GM10266 (cell line): ENCODE data around the gene ACTL7B.
"Not testable (repeated sequence)": the region's sequence is repeated elsewhere in the genome, so short reads cannot be mapped to it uniquely, and the experiment has no call there.

ENCODE experiments used
- DNase-seq: peaks from one replicate; pipeline ENCODE4 v3.0.0; 2012; ENCODE audit errors: extremely low spot score
- TF ChIP-seq, protein P1 (sequence below): IDR thresholded peaks from 2 replicates; pipeline ENCODE4 v1.5.1; 2012; ENCODE audit warnings: mild to moderate bottlenecking, low read depth; ENCODE audit not compliant: control insufficient read depth, insufficient read depth; ENCODE audit errors: missing control alignments

Gene ACTL7B

DNA sequence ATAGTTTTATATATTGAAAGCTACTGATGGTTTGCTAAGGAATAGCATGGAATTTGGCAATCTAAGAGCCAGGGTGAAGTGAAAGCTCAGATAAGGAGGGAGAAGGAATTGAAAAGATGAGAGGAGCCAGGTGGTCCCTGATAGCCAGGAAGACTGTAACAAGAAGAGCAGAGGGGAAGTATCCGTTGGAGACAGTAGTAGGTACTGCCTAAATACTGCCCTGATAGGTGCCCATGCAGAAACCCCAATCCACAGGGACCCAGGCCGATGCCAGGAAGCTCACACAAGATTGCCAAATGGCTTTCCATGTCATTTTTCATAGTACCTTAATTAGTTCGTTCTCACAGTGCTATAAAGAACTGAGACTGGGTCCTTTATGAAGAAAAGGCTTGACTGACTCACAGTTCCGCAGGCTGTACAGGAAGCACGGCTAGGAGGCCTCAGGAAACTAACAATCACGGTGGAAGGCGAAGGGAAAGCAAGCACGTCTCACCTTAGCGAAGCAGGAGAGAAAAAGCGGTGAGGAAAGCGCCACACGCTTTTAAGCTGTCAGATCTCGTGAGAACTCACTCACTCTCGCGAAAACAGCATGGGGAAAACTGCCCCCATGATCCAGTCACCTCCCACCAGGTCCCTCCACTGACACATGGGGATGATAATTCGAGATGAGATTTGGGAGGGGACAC is 13.0 kb downstream of the ACTL7B start:
- TF ChIP-seq, protein P1, sequence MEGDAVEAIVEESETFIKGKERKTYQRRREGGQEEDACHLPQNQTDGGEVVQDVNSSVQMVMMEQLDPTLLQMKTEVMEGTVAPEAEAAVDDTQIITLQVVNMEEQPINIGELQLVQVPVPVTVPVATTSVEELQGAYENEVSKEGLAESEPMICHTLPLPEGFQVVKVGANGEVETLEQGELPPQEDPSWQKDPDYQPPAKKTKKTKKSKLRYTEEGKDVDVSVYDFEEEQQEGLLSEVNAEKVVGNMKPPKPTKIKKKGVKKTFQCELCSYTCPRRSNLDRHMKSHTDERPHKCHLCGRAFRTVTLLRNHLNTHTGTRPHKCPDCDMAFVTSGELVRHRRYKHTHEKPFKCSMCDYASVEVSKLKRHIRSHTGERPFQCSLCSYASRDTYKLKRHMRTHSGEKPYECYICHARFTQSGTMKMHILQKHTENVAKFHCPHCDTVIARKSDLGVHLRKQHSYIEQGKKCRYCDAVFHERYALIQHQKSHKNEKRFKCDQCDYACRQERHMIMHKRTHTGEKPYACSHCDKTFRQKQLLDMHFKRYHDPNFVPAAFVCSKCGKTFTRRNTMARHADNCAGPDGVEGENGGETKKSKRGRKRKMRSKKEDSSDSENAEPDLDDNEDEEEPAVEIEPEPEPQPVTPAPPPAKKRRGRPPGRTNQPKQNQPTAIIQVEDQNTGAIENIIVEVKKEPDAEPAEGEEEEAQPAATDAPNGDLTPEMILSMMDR = no peak
- DNase-seq = no peak

DNA sequence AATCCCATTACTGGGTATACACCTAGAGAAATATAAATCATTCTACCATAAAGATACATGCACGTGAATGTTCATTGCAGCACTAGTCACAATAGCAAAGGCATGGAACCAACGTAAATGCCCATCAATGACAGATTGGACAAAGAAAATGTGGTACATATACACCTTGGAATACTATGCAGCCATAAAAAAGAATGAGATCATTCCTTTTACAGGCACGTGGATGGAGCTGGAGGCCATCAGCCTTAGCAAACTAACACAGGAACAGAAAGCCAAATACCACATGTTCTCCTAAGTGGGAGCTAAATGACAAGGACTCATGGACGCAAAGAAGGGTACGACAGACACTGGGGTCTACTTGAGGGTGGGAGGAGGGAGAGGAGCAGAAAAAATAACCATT is 16.2 kb downstream of the ACTL7B start:
- not testable (repeated sequence) for DNase-seq

DNA sequence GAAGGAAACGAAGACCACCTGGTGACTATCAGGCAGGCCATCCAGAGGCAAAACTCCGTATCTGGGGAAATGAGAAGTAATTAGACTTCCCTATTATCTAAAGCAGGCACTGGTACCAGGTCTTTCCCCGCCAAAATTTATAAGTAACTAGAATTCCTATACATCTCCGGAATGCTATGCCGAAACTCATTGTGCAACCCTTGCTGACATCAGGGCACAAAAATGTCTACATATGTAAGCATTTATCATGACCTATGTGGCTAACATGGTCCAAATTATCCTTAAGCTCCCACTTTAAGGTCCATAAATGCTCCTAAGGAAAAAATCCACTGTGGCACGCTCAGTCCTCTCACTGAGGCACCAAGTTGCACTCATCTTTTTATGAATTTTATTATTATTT is 17.8 kb downstream of the ACTL7B start:
- no peak for DNase-seq
- TF ChIP-seq, protein P1 = no peak

DNA sequence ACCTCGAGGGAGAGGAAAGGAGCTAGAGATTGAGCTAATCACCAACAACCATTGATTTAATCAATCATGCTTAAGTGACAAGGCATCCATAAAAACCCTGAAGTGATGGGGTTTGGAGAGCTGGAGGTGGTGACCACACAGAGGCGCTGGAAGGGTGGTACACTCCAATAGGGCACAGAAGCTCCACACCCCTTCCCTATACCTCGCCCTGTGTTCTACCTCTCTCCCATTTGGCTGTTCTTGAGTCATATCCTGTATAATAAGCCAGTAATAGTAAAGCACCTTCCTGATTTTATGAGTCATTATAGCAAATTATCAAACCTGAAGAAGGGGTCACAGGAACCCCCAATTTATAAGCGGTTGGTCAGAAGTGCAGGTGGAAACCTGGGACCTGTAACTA is 18.3 kb downstream of the ACTL7B start:
- DNase-seq = no peak
- TF ChIP-seq, protein P1 = no peak

DNA sequence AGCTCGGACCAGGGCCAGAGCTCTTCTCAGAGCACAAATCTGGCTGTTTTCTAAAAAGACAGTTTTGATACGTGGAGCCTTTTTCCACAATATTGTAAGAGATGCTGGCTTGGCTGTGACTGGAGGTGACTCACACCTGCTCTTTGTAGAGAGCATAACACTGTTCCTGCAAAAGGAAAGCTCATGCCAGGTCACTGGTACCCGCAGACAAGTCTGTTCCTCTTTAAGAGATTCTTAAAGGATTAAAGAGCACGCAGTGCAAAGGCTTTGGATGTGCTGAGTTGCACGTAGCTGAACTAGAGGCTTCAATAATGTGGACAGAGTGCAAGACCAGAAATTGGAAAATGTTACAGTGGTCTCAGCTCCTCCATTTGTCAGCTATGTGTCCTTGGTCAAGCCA is 19.0 kb downstream of the ACTL7B start:
- TF ChIP-seq, protein P1 = no peak
- DNase-seq = no peak

DNA sequence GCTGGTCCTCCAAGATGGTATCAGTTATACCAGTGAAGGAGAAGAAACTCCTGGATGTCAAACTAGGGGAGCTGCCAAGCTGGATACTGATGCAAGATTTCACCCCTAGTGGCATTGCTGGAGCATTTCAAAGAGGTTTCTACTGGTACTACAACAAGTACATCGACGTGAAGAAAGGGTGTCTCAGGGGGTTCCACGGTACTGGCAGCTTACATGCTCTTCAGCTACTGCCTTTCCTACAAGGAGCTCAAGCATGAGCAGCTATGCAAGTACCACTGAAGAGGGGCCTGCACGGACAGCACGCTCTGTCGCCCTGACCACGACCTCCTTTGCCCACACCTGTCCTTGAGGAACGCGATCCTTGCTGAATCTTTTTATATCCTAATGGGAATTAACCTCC is 19.5 kb downstream of the ACTL7B start:
- no peak for DNase-seq
- TF ChIP-seq, protein P1 = no peak

DNA sequence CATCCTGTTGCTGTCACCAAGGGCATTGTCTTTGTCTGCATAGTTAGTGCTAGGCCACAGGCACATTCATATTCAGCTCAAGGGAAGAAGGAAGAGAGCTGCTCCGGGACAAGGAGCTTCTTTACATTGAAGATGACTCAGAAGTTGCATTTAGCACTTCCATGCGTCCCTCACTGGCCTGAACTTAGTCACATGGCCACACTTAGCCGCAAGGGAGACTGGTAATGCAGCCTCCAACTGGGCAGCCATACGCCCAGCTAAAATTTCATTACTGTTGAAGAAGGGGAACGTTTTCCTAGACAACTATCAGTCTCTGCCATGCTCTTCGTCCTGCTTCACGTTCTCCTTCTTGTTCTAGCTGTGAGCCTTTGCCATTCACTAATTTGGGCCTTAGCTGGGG is 20.0 kb downstream of the ACTL7B start:
- no peak for DNase-seq
- TF ChIP-seq, protein P1 = no peak

DNA sequence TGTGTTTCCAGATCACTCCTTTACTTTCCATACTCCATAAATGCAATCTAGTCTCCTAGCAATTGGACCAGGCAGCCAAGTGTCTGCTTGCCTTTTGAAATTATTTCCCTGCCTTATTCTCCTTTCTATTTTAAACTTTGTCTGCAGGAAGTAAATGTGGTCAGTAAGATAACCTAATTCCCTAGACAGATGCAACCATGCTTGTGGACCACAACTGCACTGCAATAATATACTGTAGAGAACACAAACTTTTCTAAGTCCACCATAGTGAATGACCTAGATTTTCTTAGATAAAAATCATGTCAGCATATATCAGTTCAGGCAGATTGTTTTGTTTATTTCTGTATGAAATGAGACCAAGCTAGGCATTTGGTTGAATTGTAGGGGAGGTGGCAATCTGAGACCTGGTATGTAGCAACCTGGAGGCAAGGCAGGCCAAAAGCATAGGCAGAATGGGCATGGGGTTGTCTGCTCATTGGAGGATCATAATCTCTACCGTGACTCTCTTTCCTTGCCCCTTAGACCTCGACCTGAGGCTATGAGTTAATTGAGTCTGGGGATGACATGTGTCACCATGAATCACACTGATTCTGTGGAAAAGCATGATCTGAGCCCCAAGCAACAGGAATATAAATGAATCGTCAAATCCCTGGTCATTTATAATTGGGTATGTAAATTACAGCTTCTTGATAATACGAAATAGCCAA is 20.7 kb downstream of the ACTL7B start:
- no peak for DNase-seq
- TF ChIP-seq, protein P1 = no peak
